ENCODE measurements around the gene EMC9.

- no peak for TF ChIP-seq POLR2AphosphoS5 (IDR thresholded peaks at IDR 0.05; ENCODE audit: low read depth, low read length)
- peak; percentile 53; the same call in 1 of the 2 replicates for TF ChIP-seq POLR2A (IDR thresholded peaks at IDR 0.05; ENCODE audit: low read depth, low read length)
Measured at GRCh38 chr14:24137529-24138395, 3.6 kb downstream of the EMC9 start.

Data from GM12891 (cell line).